ENCODE data around the gene TXNRD1.
"Not testable (repeated sequence)": the region's sequence is repeated elsewhere in the genome, so short reads cannot be mapped to it uniquely, and the experiment has no call there.

Gene TXNRD1

DNA sequence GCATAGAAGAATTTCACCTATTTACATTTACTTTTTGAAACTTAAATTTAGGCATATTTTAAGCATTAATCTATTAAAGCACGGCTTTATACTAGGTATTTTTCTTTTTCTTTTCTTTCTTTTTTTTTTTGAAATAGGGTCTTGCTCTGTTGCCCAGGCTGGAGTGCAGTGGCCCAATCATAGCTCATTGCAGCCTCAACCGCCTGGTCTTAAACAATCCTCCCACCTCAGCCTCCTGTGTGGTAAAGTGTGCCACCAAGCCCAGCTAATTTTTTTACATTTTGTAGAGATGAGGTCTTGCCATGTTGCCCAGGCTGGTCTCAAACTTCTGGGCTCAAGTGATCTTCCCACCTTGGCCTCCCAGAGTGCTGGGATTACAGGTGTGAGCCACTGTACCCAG, 2.9 kb downstream of the TXNRD1 start:
- H4K91ac ChIP-seq (ENCODE audit: low read depth, low read length, poor library complexity); H3K36me3 ChIP-seq (replicated peaks in 1 of 2; ENCODE audit: control insufficient read depth in 2 of 2, insufficient read depth in 2 of 2, low read length in 2 of 2); H2BK5ac ChIP-seq (ENCODE audit: low read length); H4K8ac ChIP-seq (ENCODE audit: low read depth, low read length); H3K9me3 ChIP-seq (replicated peaks in 1 of 2; ENCODE audit: control insufficient read depth in 2 of 2, insufficient read depth in 1 of 2, low read depth in 1 of 2, low read length in 2 of 2); H2AK5ac ChIP-seq (ENCODE audit: low read depth, low read length); H3K18ac ChIP-seq (ENCODE audit: low read length); H3K4ac ChIP-seq (ENCODE audit: low read length); H3K4me1 ChIP-seq (ENCODE audit: control insufficient read depth in 2 of 2, insufficient read depth in 1 of 2, low read depth in 1 of 2, low read length in 2 of 2); H3K14ac ChIP-seq (ENCODE audit: low read length); H3K23ac ChIP-seq (ENCODE audit: low read depth, low read length, poor library complexity); DNase-seq (ENCODE audit: low spot score); H2AFZ ChIP-seq (ENCODE audit: low read length); H3K9ac ChIP-seq (ENCODE audit: low read depth, low read length, poor library complexity); H2BK15ac ChIP-seq (ENCODE audit: low read length); H3K4me3 ChIP-seq (ENCODE audit: low read length in 2 of 2); H3K4me2 ChIP-seq (ENCODE audit: insufficient read depth, low read length, poor library complexity, severe bottlenecking); H3K79me1 ChIP-seq (ENCODE audit: low read depth, low read length); H2BK12ac ChIP-seq (ENCODE audit: low read length); H3K27ac ChIP-seq (replicated peaks; ENCODE audit: low read length); H2BK120ac ChIP-seq (ENCODE audit: low read depth, low read length): not testable (repeated sequence)
- H3K27me3 ChIP-seq (ENCODE audit: control insufficient read depth in 3 of 3, insufficient read depth in 3 of 3, low read depth in 1 of 3, low read length in 3 of 3): peaks cover 0 to 30% (median 9%) of the 10 kb centered on the region in 3 experiments
- WGBS, 2 donors (ENCODE audit: extremely low coverage in 2 of 2, insufficient read length in 2 of 2, insufficient replicate concordance in 1 of 2): no CpG with 5 or more reads among the region's 2 CpGs

DNA sequence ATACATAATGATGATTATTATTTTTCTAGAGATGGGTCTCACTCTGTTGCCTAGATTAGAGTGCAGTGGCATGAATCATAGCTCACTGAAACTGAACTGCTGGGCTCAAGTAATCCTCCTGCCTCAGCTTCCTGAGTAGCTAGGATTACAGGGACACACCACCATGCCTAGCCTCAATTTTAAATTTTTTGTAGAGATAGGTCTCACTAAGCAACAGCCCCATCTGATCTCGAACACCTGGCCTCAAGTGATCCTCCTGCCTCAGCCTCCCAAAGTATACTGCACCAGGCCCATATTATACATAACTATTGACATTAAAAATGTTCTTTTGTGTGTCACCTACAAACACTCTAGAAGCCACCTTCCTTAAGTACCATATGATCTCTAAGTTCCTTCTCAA, 3.4 kb downstream of the TXNRD1 start:
- Histone ChIP-seq H3K23ac (ENCODE audit: low read depth, low read length, poor library complexity) (no peak overlapping the region), H3K27ac (replicated peaks; ENCODE audit: low read length) (no peak overlapping the region), H2BK5ac (ENCODE audit: low read length) (no peak overlapping the region), H3K36me3 (replicated peaks in 1 of 2; ENCODE audit: control insufficient read depth in 2 of 2, insufficient read depth in 2 of 2, low read length in 2 of 2) (no peaks in the 10 kb centered on the region), H4K91ac (ENCODE audit: low read depth, low read length, poor library complexity) (no peak overlapping the region), H3K79me1 (ENCODE audit: low read depth, low read length) (no peaks in the 10 kb centered on the region), H3K4me3 (ENCODE audit: low read length in 2 of 2) (no peak overlapping the region), H2BK15ac (ENCODE audit: low read length) (no peak overlapping the region), H3K9me3 (replicated peaks in 1 of 2; ENCODE audit: control insufficient read depth in 2 of 2, insufficient read depth in 1 of 2, low read depth in 1 of 2, low read length in 2 of 2) (peaks cover 0 to 5% of the 10 kb centered on the region in 2 donors), H2BK12ac (ENCODE audit: low read length) (no peak overlapping the region), H2AK5ac (ENCODE audit: low read depth, low read length) (no peak overlapping the region), H3K14ac (ENCODE audit: low read length) (no peak overlapping the region), H3K4me1 (ENCODE audit: control insufficient read depth in 2 of 2, insufficient read depth in 1 of 2, low read depth in 1 of 2, low read length in 2 of 2) (no peaks in the 10 kb centered on the region), H2BK120ac (ENCODE audit: low read depth, low read length) (no peak overlapping the region), H3K27me3 (ENCODE audit: control insufficient read depth in 3 of 3, insufficient read depth in 3 of 3, low read depth in 1 of 3, low read length in 3 of 3) (peaks cover 0 to 34% (median 9%) of the 10 kb centered on the region in 3 experiments), H3K4me2 (ENCODE audit: insufficient read depth, low read length, poor library complexity, severe bottlenecking) (no peak overlapping the region), H2AFZ (ENCODE audit: low read length) (no peak overlapping the region), H3K18ac (ENCODE audit: low read length) (no peak overlapping the region), H3K9ac (ENCODE audit: low read depth, low read length, poor library complexity) (no peak overlapping the region), H4K8ac (ENCODE audit: low read depth, low read length) (no peak overlapping the region), H3K4ac (ENCODE audit: low read length) (no peak overlapping the region)
- no peak for DNase-seq (ENCODE audit: low spot score)
- WGBS, 2 donors (ENCODE audit: extremely low coverage in 2 of 2, insufficient read length in 2 of 2, insufficient replicate concordance in 1 of 2): no CpG with 5 or more reads among the region's 1 CpG

DNA sequence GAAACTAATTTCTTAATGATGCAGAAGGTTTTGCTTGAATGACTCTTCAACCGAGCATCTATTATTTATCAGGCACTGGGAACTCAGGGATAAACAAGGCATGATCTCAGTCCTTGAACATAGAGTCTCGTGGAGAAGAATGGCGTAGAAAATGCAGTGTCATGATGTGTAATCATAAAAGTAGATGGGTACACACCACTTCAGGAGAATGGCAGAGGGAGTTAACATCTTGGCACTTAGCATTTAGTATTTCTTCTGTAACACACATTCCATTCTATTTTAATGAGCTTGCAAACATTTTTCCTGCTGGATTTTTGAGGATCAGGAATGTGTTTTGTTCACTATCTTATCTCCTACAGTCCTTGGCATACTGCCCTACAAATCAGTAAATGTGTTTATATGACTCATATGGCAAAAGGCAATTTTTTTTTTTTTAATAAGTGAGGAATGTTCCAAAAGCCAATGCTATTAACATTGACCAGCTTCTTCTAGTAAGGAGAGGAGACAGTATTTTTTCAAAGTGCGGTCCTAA, 3.8 kb downstream of the TXNRD1 start:
- peaks cover 0 to 37% (median 9%) of the 10 kb centered on the region in 3 experiments for H3K27me3 ChIP-seq (ENCODE audit: control insufficient read depth in 3 of 3, insufficient read depth in 3 of 3, low read depth in 1 of 3, low read length in 3 of 3)
- no peak overlapping the region for H2BK5ac ChIP-seq (ENCODE audit: low read length)
- H2BK15ac ChIP-seq (ENCODE audit: low read length): no peak overlapping the region
- no peaks in the 10 kb centered on the region for H3K79me1 ChIP-seq (ENCODE audit: low read depth, low read length)
- no peak overlapping the region for H3K14ac ChIP-seq (ENCODE audit: low read length)
- no peak overlapping the region for H3K23ac ChIP-seq (ENCODE audit: low read depth, low read length, poor library complexity)
- H2AFZ ChIP-seq (ENCODE audit: low read length): no peak overlapping the region
- no peak overlapping the region for H3K4ac ChIP-seq (ENCODE audit: low read length)
- no peak overlapping the region for H3K4me2 ChIP-seq (ENCODE audit: insufficient read depth, low read length, poor library complexity, severe bottlenecking)
- no peak overlapping the region for H4K8ac ChIP-seq (ENCODE audit: low read depth, low read length)
- H3K27ac ChIP-seq (replicated peaks; ENCODE audit: low read length): no peak overlapping the region
- no peak for DNase-seq (ENCODE audit: low spot score)
- peaks cover 0 to 5% of the 10 kb centered on the region in 2 donors for H3K9me3 ChIP-seq (replicated peaks in 1 of 2; ENCODE audit: control insufficient read depth in 2 of 2, insufficient read depth in 1 of 2, low read depth in 1 of 2, low read length in 2 of 2)
- no peak overlapping the region for H3K9ac ChIP-seq (ENCODE audit: low read depth, low read length, poor library complexity)
- no peaks in the 10 kb centered on the region for H3K4me1 ChIP-seq (ENCODE audit: control insufficient read depth in 2 of 2, insufficient read depth in 1 of 2, low read depth in 1 of 2, low read length in 2 of 2)
- H3K18ac ChIP-seq (ENCODE audit: low read length): no peak overlapping the region
- H2AK5ac ChIP-seq (ENCODE audit: low read depth, low read length): no peak overlapping the region
- H2BK120ac ChIP-seq (ENCODE audit: low read depth, low read length): no peak overlapping the region
- no peak overlapping the region for H4K91ac ChIP-seq (ENCODE audit: low read depth, low read length, poor library complexity)
- no CpG with 5 or more reads among the region's 4 CpGs for WGBS, 2 donors (ENCODE audit: extremely low coverage in 2 of 2, insufficient read length in 2 of 2, insufficient replicate concordance in 1 of 2)
- H2BK12ac ChIP-seq (ENCODE audit: low read length): no peak overlapping the region
- H3K36me3 ChIP-seq (replicated peaks in 1 of 2; ENCODE audit: control insufficient read depth in 2 of 2, insufficient read depth in 2 of 2, low read length in 2 of 2): no peaks in the 10 kb centered on the region
- H3K4me3 ChIP-seq (ENCODE audit: low read length in 2 of 2): no peak overlapping the region

DNA sequence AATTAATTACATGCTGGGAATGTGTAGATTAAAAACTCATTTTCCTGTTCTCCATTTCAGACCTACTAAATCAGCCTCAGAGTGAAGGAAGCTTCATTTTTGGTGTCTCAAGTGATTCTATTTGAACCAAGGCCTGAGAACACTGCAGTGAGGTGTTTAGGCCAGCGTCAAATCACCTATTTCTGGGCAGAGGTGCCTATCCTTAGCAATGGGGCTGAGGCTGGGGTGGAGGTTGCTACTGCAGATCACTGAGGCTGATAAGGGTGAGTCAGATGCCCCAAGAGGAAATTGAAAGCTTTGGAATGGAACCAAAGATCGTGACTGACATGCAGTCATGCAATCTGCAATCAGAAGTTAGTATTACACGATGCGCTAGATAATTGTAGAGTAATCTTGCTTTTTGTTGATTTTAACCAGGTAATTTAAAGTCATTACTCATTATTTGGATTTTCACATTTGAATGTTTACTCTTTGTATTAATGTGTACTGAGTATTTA, 4.4 kb downstream of the TXNRD1 start:
- no peak overlapping the region for H3K4me2 ChIP-seq (ENCODE audit: insufficient read depth, low read length, poor library complexity, severe bottlenecking)
- H3K27ac ChIP-seq (replicated peaks; ENCODE audit: low read length): no peak overlapping the region
- peaks cover 0 to 37% (median 9%) of the 10 kb centered on the region in 3 experiments for H3K27me3 ChIP-seq (ENCODE audit: control insufficient read depth in 3 of 3, insufficient read depth in 3 of 3, low read depth in 1 of 3, low read length in 3 of 3)
- H3K18ac ChIP-seq (ENCODE audit: low read length): no peak overlapping the region
- H3K14ac ChIP-seq (ENCODE audit: low read length): no peak overlapping the region
- H4K91ac ChIP-seq (ENCODE audit: low read depth, low read length, poor library complexity): no peak overlapping the region
- H2BK15ac ChIP-seq (ENCODE audit: low read length): no peak overlapping the region
- no peaks in the 10 kb centered on the region for H3K79me1 ChIP-seq (ENCODE audit: low read depth, low read length)
- H3K4ac ChIP-seq (ENCODE audit: low read length): no peak overlapping the region
- H2AK5ac ChIP-seq (ENCODE audit: low read depth, low read length): no peak overlapping the region
- no peak for DNase-seq (ENCODE audit: low spot score)
- no peak overlapping the region for H3K23ac ChIP-seq (ENCODE audit: low read depth, low read length, poor library complexity)
- no peaks in the 10 kb centered on the region for H3K36me3 ChIP-seq (replicated peaks in 1 of 2; ENCODE audit: control insufficient read depth in 2 of 2, insufficient read depth in 2 of 2, low read length in 2 of 2)
- peaks cover 0 to 5% of the 10 kb centered on the region in 2 donors for H3K9me3 ChIP-seq (replicated peaks in 1 of 2; ENCODE audit: control insufficient read depth in 2 of 2, insufficient read depth in 1 of 2, low read depth in 1 of 2, low read length in 2 of 2)
- no peak overlapping the region for H4K8ac ChIP-seq (ENCODE audit: low read depth, low read length)
- H2BK120ac ChIP-seq (ENCODE audit: low read depth, low read length): no peak overlapping the region
- no peak overlapping the region for H2AFZ ChIP-seq (ENCODE audit: low read length)
- no CpG with 5 or more reads among the region's 4 CpGs for WGBS, 2 donors (ENCODE audit: extremely low coverage in 2 of 2, insufficient read length in 2 of 2, insufficient replicate concordance in 1 of 2)
- no peak overlapping the region for H3K9ac ChIP-seq (ENCODE audit: low read depth, low read length, poor library complexity)
- no peak overlapping the region for H2BK12ac ChIP-seq (ENCODE audit: low read length)
- no peaks in the 10 kb centered on the region for H3K4me1 ChIP-seq (ENCODE audit: control insufficient read depth in 2 of 2, insufficient read depth in 1 of 2, low read depth in 1 of 2, low read length in 2 of 2)
- no peak overlapping the region for H2BK5ac ChIP-seq (ENCODE audit: low read length)
- H3K4me3 ChIP-seq (ENCODE audit: low read length in 2 of 2): no peak overlapping the region

Measured in neuronal stem cell (in vitro differentiated cells).